VCaP (cell line): ENCODE data around the gene ZNF785.

Experiments used
- H3K27ac ChIP-seq: fragments of 450-650 bp; 2 replicates; pipeline ENCODE4 v1.5.1; 2017
- TF ChIP-seq, protein P1 (sequence below): fragments of 450-650 bp; conservative IDR thresholded peaks from 2 replicates; pipeline ENCODE4 v1.5.1; 2017; ENCODE audit warnings: mild to moderate bottlenecking, moderate library complexity

The ZNF785 gene

DNA sequence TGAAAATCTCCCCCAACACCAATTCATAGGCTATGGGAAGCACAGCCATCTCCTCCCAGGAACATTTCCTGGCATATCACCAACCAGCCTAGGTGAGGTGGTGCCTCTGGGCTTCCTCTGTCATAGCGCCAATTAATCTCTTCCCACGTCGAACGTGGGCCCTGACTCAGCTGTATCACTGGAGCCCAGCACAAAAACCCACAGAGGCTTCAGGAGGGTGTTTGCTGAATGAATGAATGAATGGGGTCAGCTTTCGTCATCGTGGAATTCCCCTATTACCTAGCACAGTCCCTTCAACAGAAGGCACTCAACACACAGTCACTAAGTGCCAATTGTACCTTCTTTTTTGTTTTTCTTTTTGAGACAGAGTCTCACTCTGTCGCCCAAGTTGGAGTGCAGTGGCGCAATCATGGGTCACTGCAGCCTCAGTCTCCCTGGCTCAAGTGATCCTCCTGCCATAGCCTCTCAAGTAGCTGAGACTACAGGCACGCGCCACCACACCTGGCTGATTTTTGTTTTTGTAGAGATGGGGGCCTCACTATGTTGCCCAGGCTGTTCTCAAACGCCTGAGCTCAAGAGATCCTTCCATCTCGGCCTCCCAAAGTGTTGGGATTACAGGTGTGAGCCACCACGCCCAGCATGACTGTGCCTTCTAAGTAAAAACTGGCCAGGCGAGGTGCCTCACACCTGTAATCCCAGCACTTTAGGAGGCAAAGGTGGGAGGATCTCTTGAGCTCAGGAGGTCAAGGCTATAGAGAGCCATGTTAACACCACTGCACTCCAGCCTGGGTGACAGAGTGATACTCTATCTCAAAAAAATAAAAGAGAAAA lies 18.1 kb downstream of the ZNF785 start:
- H3K27ac ChIP-seq, result no peak overlapping the region
- TF ChIP-seq, protein P1, sequence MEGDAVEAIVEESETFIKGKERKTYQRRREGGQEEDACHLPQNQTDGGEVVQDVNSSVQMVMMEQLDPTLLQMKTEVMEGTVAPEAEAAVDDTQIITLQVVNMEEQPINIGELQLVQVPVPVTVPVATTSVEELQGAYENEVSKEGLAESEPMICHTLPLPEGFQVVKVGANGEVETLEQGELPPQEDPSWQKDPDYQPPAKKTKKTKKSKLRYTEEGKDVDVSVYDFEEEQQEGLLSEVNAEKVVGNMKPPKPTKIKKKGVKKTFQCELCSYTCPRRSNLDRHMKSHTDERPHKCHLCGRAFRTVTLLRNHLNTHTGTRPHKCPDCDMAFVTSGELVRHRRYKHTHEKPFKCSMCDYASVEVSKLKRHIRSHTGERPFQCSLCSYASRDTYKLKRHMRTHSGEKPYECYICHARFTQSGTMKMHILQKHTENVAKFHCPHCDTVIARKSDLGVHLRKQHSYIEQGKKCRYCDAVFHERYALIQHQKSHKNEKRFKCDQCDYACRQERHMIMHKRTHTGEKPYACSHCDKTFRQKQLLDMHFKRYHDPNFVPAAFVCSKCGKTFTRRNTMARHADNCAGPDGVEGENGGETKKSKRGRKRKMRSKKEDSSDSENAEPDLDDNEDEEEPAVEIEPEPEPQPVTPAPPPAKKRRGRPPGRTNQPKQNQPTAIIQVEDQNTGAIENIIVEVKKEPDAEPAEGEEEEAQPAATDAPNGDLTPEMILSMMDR, result no peak

DNA sequence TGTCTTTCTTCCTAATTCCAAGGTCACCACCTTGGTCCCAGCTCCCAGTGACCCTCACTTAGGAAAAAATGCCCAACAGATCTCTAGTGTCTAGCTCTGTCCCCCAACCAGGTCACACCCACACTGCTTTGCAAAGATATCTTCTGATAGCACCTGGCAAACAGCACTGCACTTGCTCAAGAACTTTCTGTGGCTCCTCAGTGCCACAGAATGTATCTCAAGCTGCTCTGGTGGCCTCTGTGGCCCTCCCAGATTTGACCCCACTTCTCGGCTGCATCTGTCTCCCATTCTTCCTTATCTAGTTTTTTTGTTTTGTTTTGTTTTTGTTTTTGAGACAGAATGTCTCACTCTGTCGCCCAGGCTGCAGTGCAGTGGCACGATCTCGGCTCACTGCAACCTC lies 19.0 kb downstream of the ZNF785 start:
- TF ChIP-seq, protein P1, result no peak
- H3K27ac ChIP-seq, result no peak overlapping the region

DNA sequence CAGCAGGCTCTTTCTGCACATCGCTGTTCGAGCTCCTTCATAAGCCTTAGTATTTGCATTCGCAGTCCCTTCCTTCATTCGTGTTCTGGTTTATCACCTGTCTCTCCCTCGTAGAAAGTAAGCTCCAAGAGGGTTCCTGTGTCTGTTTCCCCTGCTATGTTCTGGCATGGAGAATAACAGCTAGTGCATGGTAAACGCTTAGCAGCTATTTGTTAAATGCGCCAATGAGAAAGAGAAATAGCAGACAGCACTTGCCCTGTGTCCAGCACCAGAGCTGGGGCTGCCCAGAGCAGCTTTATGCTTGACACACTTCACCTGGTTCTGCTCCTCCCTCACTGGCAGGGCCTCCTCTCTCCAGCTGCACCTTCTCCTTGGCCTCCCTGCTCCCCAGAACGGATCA lies 19.5 kb downstream of the ZNF785 start:
- TF ChIP-seq, protein P1, result no peak
- H3K27ac ChIP-seq, result no peak overlapping the region

DNA sequence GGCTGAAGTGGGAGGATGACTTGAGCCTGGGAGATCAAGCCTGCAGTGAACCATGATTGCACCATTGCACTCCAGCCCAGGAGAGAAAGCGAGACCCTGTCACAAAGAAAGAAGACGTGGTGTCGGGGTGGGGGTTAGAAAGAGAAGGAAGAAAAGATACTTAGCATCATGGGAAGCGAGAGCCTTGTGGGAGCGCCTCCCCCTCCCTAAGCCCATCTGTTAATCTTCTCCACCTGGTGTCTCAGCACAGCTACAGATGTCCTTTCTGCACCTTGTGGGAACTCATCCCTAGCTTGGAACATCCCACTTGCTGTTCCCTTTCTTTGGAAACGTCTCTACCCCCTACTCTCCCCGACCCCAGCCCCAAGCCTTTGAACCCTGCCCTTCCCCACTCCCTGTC lies 20.0 kb downstream of the ZNF785 start:
- no peak overlapping the region for H3K27ac ChIP-seq
- TF ChIP-seq, protein P1, result no peak

- no peak overlapping the region for H3K27ac ChIP-seq
- TF ChIP-seq, protein P1, result no peak
Observed at GRCh38 chr16:30562021-30562420, 23.5 kb downstream of the ZNF785 start.

DNA sequence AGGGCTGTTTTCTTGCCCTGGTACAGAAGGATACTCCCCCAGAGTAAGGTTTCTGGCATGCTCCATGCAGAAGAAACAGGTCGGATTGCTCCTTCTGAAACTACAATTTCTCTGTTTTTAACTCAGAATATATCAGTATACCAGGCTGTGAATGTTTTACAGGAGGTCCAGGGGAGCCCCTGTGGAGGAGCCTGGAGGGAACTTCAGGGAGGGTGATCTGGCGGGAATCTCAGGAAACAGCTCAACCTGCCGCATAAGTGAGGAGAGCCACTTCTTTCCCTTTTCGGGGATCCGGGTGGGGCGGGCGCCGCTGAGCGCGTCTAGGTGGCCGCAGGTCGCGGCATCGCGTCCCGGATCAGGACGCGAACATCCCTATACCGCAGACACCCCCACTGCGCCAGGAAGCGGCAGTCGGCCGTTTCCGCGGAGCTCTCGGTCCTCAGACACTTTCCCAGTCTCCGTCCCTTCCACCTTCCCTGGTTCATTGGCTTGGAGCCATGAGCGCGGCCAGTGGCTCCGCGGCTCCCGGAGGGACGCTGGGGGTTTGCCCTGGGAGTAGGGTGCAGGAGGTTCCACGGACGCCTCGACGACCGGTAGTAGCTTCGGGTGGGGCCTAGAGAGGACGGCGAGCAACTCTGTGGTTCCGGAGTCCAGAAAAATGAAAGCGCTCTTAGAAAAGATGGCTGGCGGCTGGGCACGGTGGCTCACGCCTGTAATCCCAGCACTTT lies 24.2 kb downstream of the ZNF785 start:
- H3K27ac ChIP-seq, result peak overlapping the region; percentile 33; the same call in 1 of the 2 replicates
- TF ChIP-seq, protein P1, result no peak

GRCh38 chr16:30559690-30560089 lies 25.8 kb downstream of the ZNF785 start:
- H3K27ac ChIP-seq, result no peak overlapping the region

More at GRCh38 chr16:30559690-30560089, 25.8 kb downstream of the ZNF785 start:
- TF ChIP-seq, protein P1, result no peak
